22Rv1 (cell line): Measurements from ENCODE around the gene RAC2.

Experiments
- ZFX ChIP-seq: fragments of 450-650 bp; IDR thresholded peaks from 2 replicates; pipeline ENCODE4 v1.6.1; 2017; ENCODE audit warnings: antibody characterized with exemption, borderline replicate concordance
- TF ChIP-seq, protein P1 (sequence below): fragments of 450-650 bp; IDR thresholded peaks from 2 replicates; pipeline ENCODE4 v1.5.1; 2017; ENCODE audit warnings: mild to moderate bottlenecking

DNA sequence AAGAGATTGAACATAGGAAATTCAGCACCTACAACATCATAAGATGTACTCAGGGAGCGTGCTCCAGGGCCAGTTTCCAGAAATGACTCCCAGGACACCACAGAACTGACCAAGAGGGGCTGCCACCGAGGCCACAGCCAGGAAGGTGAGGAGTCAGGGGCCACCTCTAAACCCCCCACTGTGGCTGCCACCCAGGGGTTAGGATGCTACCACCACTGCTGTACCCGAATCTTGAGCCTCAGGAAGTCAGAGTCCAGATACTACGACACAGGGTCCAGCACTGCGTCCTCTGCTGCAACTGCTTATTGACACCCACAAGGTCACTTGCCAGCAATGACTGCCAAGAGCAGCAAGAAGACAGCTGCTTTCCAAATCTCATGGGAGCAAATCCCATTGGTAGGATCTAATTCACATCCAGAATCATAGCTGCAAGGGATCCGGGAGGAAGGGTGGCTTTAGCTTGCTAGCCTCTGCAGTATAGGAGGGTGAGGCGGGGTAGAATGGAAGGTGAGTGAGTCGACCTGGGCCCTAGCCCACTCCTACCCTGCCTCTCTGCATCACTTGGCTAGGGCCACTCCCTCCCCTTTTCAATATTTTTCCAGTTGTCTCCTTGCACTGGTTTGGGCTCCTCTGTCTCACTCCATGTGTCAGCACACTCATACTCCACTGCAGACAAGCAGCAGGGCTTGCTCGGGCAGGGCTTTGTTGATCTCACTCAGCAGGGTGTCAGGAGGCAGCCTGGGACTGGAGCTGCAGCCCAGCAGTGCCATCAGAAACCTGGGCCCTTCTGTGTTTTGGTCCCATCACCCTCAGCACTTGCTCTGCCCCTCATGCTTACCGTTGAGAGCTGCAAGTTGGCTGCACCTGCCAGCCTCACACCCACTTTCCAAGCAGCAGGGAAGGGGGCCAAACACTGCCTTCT lies 20.2 kb upstream of the RAC2 start:
- TF ChIP-seq, protein P1, sequence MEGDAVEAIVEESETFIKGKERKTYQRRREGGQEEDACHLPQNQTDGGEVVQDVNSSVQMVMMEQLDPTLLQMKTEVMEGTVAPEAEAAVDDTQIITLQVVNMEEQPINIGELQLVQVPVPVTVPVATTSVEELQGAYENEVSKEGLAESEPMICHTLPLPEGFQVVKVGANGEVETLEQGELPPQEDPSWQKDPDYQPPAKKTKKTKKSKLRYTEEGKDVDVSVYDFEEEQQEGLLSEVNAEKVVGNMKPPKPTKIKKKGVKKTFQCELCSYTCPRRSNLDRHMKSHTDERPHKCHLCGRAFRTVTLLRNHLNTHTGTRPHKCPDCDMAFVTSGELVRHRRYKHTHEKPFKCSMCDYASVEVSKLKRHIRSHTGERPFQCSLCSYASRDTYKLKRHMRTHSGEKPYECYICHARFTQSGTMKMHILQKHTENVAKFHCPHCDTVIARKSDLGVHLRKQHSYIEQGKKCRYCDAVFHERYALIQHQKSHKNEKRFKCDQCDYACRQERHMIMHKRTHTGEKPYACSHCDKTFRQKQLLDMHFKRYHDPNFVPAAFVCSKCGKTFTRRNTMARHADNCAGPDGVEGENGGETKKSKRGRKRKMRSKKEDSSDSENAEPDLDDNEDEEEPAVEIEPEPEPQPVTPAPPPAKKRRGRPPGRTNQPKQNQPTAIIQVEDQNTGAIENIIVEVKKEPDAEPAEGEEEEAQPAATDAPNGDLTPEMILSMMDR, result no peak
- no peak for TF ChIP-seq ZFX
